ENCODE data around the gene LTA.

The LTA gene

DNA sequence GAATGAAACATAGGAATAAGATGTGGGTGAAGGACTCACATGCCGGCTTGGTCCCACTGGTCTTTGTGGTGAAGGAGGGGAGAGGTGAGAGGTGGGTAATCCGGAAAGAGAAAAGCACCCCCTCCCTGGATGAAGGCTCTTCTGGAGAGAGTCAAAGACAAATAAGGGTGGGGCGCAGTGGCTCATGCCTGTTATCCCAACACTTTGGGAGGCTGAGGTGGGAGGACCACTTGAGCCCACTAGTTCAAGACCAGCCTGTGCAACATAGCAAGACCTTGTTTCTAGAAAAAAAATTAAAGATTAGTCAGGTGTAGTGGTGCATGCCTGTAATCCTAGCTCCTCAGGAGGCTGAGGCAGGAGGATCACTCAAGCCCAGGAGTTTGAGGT is 7.0 kb downstream of the LTA start:
- no peak for DNase-seq
- H3K79me2 ChIP-seq (ENCODE audit: low read length), result no peaks in the 10 kb centered on the region
- H2AFZ ChIP-seq (ENCODE audit: low read length), result no peak overlapping the region
- peaks cover 77% of the 10 kb centered on the region for H3K27me3 ChIP-seq (replicated peaks; ENCODE audit: insufficient read depth, low read length)
- H3K4me3 ChIP-seq (ENCODE audit: low read length), result no peak overlapping the region
- no peaks in the 10 kb centered on the region for H3K9me3 ChIP-seq (replicated peaks; ENCODE audit: insufficient read depth, low read length)
- no peak overlapping the region for H3K4me2 ChIP-seq (ENCODE audit: low read depth, low read length)
- H3F3A ChIP-seq (ENCODE audit: insufficient read depth, low read length), result no peaks in the 10 kb centered on the region
- no peak overlapping the region for H3K9ac ChIP-seq (ENCODE audit: low read length)
- H4K20me1 ChIP-seq (ENCODE audit: insufficient read depth, low read length), result no peaks in the 10 kb centered on the region
- TF ChIP-seq, protein P1, sequence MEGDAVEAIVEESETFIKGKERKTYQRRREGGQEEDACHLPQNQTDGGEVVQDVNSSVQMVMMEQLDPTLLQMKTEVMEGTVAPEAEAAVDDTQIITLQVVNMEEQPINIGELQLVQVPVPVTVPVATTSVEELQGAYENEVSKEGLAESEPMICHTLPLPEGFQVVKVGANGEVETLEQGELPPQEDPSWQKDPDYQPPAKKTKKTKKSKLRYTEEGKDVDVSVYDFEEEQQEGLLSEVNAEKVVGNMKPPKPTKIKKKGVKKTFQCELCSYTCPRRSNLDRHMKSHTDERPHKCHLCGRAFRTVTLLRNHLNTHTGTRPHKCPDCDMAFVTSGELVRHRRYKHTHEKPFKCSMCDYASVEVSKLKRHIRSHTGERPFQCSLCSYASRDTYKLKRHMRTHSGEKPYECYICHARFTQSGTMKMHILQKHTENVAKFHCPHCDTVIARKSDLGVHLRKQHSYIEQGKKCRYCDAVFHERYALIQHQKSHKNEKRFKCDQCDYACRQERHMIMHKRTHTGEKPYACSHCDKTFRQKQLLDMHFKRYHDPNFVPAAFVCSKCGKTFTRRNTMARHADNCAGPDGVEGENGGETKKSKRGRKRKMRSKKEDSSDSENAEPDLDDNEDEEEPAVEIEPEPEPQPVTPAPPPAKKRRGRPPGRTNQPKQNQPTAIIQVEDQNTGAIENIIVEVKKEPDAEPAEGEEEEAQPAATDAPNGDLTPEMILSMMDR (IDR thresholded peaks at IDR 0.05; ENCODE audit: low read length), result no peak
- TF ChIP-seq EZH2 (optimal IDR thresholded peaks at IDR 0.05; ENCODE audit: low read depth, low read length) (no peak), EZH2phosphoT487 (IDR thresholded peaks at IDR 0.05; ENCODE audit: low read length) (no peak)
- H3K27ac ChIP-seq (ENCODE audit: low read length), result no peak overlapping the region
- no peaks in the 10 kb centered on the region for H3K36me3 ChIP-seq (replicated peaks; ENCODE audit: insufficient read depth, low read length)
- H3K9me2 ChIP-seq (replicated peaks; ENCODE audit: insufficient read depth, low read length), result no peaks in the 10 kb centered on the region
- H3K4me1 ChIP-seq (ENCODE audit: low read length), result peaks cover 19% of the 10 kb centered on the region

DNA sequence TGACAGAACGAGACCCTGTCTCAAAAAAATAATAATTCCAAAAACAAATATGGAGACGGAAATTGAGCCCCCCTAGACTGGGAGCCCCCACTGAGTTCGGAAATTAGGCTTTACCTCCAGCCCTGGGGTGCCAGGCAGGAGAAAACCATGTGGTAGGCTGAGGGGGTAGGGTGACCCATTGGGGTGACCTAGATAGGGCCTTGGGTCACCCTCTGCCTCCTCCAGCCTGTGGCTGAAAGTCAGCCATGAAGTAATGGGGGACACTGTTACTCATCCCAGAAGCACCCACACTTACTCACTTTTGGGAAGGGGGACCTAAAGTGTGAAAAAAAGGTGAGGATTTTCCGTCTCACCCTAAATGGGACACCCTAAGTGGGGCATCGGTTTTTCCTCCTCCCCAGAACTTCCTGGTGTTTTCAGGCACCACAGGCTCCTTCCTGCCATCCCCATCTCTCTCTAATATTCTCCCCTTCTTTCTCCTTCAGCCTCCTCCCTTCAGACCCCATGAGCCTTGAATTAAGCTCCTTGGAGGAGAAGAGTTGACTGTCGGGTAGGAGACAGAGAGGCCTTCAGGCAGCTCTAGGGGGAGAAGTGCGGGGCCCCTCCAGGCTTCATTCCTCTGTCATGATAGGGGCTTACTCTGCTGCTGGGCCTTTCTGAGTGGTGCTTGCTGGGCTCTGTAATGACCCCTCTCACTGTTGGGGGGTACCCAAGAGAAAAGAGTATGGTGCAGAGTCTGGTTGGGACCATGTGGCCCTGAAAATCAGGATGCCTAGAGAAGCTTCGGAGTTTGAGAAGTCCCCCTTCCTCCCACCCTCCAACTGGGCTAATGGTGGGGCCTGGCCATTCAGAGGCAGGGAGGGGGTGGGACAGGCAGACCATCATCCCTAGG is 7.7 kb downstream of the LTA start:
- H3K27ac ChIP-seq (ENCODE audit: low read length), result no peak overlapping the region
- H3K4me2 ChIP-seq (ENCODE audit: low read depth, low read length), result no peak overlapping the region
- no peaks in the 10 kb centered on the region for H3F3A ChIP-seq (ENCODE audit: insufficient read depth, low read length)
- TF ChIP-seq EZH2phosphoT487 (IDR thresholded peaks at IDR 0.05; ENCODE audit: low read length), result no peak
- TF ChIP-seq, protein P1 (IDR thresholded peaks at IDR 0.05; ENCODE audit: low read length), result no peak
- no peak for TF ChIP-seq EZH2 (optimal IDR thresholded peaks at IDR 0.05; ENCODE audit: low read depth, low read length)
- H3K4me3 ChIP-seq (ENCODE audit: low read length), result no peak overlapping the region
- peaks cover 71% of the 10 kb centered on the region for H3K27me3 ChIP-seq (replicated peaks; ENCODE audit: insufficient read depth, low read length)
- DNase-seq, result no peak
- no peak overlapping the region for H3K9ac ChIP-seq (ENCODE audit: low read length)
- no peak overlapping the region for H2AFZ ChIP-seq (ENCODE audit: low read length)
- H3K36me3 ChIP-seq (replicated peaks; ENCODE audit: insufficient read depth, low read length), result no peaks in the 10 kb centered on the region
- no peaks in the 10 kb centered on the region for H4K20me1 ChIP-seq (ENCODE audit: insufficient read depth, low read length)
- H3K4me1 ChIP-seq (ENCODE audit: low read length), result peaks cover 19% of the 10 kb centered on the region
- H3K79me2 ChIP-seq (ENCODE audit: low read length), result no peaks in the 10 kb centered on the region
- H3K9me3 ChIP-seq (replicated peaks; ENCODE audit: insufficient read depth, low read length), result no peaks in the 10 kb centered on the region
- no peaks in the 10 kb centered on the region for H3K9me2 ChIP-seq (replicated peaks; ENCODE audit: insufficient read depth, low read length)

DNA sequence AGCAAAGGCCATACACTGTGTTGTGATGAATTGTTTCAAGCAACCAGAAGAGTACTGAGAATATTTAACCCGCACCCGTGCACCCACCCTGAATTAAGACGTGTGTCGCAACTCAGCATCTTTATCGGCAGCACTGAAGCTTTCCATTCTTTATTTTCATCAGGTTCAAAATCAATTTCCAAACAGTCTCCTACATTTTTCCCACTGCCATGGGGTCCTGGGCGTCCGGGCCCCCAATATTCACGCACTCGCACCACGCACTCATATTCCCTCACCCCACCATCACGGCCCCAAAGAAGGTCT is 8.3 kb downstream of the LTA start:
- H3K4me3 ChIP-seq (ENCODE audit: low read length), result peak overlapping the region; percentile 66
- DNase-seq, result no peak
- no peaks in the 10 kb centered on the region for H3K9me2 ChIP-seq (replicated peaks; ENCODE audit: insufficient read depth, low read length)
- no peaks in the 10 kb centered on the region for H3F3A ChIP-seq (ENCODE audit: insufficient read depth, low read length)
- no peaks in the 10 kb centered on the region for H4K20me1 ChIP-seq (ENCODE audit: insufficient read depth, low read length)
- H2AFZ ChIP-seq (ENCODE audit: low read length), result peak overlapping the region; percentile 93
- peaks cover 65% of the 10 kb centered on the region for H3K27me3 ChIP-seq (replicated peaks; ENCODE audit: insufficient read depth, low read length)
- H3K4me1 ChIP-seq (ENCODE audit: low read length), result peaks cover 19% of the 10 kb centered on the region
- H3K9ac ChIP-seq (ENCODE audit: low read length), result no peak overlapping the region; the same call in 1 of the 2 replicates
- no peak for TF ChIP-seq EZH2phosphoT487 (IDR thresholded peaks at IDR 0.05; ENCODE audit: low read length)
- TF ChIP-seq, protein P1 (IDR thresholded peaks at IDR 0.05; ENCODE audit: low read length), result no peak
- no peak for TF ChIP-seq EZH2 (optimal IDR thresholded peaks at IDR 0.05; ENCODE audit: low read depth, low read length)
- H3K9me3 ChIP-seq (replicated peaks; ENCODE audit: insufficient read depth, low read length), result no peaks in the 10 kb centered on the region
- no peak overlapping the region for H3K27ac ChIP-seq (ENCODE audit: low read length)
- H3K79me2 ChIP-seq (ENCODE audit: low read length), result no peaks in the 10 kb centered on the region
- no peaks in the 10 kb centered on the region for H3K36me3 ChIP-seq (replicated peaks; ENCODE audit: insufficient read depth, low read length)
- H3K4me2 ChIP-seq (ENCODE audit: low read depth, low read length), result peak overlapping the region; percentile 99
